Stimulated activated CD8-positive, alpha-beta memory T cell treated with anti-CD3 and anti-CD28 coated beads, Interleukin-12 subunit alpha, Interleukin-12 subunit beta, amount 100 ng/mL, for 24 hours (primary cell): ENCODE measurements around the gene ITSN1.
"Not testable (repeated sequence)": the region's sequence is repeated elsewhere in the genome, so short reads cannot be mapped to it uniquely, and the experiment has no call there.

Experiments
- DNase-seq: peaks from one replicate; pipeline ENCODE4 v3.0.0-alpha.2; 2020; ENCODE audit errors: extremely low read depth

ITSN1 gene

DNA sequence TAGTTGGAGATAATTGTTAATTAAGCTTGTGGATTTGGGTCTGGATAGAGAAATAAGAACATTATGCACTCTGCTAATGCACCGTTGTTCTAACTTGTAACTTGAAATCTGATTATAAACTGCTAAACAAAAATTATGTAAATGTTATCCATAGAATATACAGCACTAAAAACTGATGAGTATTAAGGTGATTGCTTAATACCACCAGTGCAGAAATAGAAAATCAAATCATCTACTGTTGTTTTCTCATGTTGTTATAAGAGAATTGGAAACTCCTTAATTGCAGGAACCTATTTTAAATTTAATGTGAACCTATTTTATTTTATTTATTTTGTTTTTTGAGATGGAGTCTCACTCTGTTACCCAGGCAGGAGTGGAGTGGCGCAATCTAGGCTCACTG is 125.7 kb downstream of the ITSN1 start:
- DNase-seq: no peak

DNA sequence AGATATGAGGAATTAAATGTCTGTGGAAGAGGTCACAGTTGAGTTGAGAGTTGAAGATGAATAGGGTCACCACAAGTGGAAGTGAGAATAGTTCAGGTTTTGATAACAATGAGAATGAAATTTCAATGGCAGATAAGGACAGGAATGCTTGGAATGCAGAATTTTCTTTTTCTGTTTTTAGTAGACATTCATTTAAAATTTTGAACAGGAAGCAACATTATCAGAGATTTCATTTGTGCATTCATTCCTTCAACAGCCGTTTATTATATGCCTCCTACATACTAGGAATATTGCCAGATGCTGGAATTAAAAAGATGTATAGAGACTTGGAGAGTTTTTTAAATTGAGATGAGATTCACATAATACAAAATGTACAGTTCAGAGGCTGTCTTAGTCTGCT is 126.8 kb downstream of the ITSN1 start:
- no peak for DNase-seq

DNA sequence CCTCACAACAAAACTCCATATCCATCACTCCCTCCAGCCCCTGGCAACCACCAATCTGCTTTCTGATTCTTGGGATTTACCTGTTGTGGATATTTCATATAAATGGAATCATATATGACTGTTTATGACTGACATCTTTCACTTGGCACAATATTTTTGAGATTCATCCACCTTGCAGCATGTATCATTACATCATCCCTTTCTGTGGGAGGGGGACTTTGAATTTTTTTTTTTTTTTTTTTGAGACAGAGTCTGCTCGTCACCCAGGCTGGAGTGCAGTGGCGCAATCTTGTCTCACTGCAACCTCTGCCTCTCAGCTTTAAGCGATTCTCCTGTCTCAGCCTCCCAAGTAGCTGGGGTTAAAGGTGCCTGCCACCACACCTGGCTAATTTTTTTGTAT is 128.2 kb downstream of the ITSN1 start:
- no peak for DNase-seq

DNA sequence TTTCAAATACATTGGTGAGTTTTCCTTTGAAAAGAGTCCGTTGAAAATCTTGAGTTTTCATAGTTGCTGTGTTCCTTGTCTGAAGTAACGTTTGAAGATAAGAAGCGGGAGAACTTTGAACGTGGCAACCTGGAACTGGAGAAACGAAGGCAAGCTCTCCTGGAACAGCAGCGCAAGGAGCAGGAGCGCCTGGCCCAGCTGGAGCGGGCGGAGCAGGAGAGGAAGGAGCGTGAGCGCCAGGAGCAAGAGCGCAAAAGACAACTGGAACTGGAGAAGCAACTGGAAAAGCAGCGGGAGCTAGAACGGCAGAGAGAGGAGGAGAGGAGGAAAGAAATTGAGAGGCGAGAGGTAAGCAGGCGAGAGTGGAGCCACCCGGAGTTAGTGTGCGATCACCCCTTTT is 129.7 kb downstream of the ITSN1 start:
- DNase-seq: no peak

DNA sequence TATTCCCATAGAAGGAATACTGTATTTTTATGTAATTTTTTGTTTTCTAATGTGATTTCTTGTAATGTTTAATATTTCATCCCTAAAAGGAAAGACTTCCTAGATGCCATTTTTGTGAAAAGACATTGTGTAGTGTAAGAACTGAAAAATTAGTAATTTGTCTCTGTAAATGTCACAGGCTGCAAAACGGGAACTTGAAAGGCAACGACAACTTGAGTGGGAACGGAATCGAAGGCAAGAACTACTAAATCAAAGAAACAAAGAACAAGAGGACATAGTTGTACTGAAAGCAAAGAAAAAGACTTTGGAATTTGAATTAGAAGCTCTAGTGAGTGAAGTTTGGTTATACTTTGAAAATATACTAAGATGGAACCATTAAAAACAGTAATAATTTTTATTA is 132.2 kb downstream of the ITSN1 start:
- no peak for DNase-seq

DNA sequence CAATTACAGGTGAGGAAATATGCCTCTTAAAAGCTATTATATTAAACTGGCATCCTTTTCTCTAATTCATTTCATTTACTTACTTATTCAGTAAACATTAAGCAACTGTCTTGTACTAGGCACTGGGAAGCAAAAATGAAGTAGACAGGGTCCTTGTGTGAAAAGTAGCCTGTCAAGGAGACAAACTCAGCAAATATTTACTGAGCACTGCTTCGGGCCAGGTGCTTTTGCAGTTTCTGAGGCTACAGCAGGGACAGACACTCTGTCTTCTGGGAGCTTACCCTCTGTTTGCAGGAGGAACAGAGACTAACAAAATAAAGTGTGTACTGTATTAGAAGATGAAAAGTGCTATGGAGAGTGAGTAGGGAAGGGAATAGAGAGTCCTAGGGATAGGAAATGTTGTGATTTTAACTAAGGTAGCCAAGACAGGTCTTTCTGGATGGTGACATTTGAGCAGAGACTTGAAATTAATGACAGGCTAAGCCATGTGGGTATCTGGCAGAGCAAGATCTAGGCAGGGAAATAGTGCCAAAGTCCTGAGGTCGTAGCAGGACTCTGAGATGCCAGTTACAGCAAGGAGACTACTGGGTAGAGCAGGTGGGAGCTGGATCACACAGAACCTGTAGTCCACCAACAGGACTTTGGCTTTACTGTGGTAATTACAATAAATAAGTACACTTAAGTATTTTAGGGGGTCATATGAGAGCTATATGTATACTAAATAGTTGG is 133.0 kb downstream of the ITSN1 start:
- no peak for DNase-seq

DNA sequence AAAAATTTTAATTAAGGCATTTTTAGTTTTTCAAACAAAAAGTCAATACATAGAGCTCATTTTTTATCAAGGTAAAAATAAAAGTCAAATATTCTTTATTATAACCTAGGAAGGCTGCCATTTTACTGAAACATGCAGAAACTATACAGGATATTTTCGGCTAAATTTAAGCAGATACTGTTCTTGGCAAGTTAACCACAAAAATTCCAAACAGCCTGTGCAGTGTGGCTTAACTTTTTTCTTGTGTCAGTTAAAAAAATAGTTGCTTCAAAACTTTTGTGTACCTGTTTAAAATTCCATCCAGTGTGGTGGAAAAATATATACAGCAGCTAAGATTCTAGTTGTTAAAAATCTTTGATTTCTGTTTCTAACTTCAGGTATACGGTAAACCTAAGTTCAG is 138.3 kb downstream of the ITSN1 start:
- no peak for DNase-seq

DNA sequence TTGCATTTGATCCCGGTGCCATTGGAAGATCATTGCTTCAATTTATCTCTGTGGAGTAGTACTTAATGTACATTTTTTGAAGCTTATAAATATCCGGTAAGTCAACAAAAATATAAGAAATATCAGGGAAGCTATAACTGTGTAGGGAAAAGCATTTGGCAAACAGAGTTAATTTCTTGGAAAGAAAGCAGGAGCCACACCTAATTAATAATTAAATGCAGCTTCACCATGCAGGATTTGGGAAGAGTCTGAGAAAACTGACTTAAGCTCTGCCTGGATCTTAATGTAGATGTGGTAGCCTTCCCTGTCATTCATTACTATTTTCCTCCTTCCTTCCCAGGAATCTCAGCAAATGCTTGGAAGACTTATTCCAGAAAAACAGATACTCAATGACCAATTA is 138.8 kb downstream of the ITSN1 start:
- no peak for DNase-seq

DNA sequence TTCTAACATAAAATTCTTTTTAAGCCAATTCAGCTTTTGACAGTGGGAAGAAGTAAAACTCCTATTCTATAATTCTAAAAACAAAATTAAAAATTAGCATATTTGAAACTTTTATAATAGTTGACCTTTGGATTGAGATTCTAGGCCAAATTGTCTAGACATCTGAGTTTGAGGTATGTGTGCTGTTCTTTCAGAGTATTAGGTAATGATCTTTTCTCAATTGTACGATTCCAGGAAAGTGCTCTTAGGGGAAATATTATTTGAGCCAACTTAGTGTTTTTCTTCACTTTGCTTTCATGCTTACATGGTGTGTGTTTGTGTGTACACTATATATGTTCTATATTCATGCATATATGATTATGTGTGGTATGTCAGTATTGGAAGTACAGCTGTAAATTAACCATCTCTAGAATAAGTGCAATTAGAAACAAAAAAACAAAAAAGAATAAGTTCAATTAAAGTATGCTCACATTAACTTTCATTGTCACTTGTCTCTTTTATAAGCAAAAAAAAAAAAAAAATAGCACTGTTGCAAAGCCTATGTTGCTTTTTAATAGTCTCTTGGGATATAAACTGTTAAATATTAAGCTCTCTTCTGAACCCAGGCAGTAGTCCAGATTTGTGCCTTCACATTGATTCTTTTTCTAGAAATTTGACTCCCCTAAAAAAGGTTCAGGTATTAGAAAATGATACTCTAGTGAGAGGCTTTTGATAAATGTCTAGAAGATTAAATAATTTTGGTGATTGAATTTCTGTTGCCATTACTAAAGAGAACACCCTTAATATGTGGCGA is 141.1 kb downstream of the ITSN1 start:
- DNase-seq: no peak

DNA sequence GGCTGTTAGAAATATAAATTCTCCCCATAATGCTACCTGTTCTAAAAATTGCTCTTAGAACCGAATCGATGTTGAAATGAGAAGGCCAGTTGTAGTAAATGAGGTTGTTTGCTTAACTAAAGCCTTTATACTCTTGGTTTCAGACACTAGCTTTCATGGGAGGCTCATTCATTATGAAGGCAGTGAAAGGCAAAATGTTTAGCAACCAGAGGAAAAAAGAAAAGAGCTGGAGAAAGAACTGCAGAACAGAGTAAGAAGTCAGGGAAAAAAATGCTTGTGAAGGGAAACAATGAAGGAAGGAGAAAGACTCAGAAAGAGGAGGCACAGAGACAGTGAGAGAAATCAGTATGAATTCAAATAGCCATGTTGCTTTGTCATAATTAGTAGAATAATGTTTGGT is 145.1 kb downstream of the ITSN1 start:
- no peak for DNase-seq

DNA sequence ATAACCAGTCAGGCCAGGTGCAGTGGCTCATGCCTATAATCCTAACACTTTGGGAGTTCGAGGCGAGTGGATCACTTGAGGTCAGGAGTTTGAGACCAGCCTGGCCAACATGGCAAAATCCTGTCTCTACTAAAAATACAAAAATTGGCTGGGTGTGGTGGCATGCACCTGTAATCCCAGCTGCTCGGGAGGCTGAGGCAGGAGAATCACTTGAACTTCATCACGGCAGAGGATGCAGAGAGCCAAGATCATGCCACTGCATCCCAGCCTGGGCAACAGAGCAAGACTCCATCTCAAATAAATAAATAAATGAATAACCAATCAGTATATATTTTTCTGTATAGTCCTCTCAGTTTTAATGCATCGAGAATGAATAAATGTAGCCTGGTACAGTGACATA is 146.1 kb downstream of the ITSN1 start:
- not testable (repeated sequence) for DNase-seq

DNA sequence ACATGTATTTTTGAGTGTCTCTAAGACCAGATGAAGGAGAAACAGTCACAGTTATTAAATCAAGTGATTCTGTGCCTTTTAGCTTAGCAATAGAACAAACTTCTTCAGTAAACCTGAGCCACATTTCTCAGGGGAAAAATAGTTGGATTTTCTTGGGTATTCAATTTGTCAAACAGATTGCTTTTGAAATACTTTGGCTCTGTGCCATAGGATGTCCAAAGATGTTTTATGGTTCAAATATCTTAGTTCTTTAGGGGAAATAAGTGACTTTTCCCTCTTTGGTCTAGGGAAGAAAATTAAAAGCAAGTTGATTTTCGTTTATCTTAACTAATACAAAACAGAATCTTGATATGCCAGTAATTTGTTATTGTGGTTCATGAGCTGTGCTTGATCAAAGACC is 147.4 kb downstream of the ITSN1 start:
- no peak for DNase-seq

DNA sequence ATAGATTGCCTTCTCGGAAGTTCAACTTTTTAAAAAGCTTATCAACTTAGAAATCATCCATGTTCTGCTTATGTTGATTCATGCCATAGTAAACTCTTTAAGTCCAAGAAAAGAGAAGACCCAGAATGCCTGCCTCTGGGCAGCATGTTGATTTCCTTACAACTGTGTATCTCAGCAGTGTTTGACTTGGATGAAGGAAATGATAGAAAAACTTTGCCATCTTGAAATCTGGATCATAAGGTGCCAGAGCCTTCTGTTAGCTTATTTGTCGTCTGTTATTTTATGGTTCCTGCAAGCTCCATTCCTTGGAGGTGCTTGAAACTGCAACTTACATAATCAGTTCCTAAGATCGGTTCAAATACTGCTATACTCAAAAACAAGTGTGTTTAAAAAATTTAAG is 148.8 kb downstream of the ITSN1 start:
- no peak for DNase-seq

DNA sequence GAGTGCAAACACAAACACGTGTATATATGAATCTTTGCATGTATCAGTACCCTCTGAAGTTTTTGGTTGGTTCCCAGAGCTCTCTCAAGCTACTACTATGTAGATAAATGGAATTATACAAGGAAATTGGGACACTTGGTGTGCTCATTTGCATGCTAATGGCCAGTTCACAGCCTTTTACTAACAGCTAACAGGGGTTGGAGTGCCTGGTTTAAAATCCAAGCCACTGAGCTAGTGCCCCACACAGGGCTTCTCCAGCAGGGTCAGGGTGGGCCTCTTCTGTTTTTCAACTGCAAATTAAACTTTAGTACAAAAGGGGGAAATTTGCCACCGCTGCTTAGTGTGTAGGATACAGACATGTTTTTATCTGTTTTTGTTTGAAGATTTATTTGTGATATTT is 152.3 kb downstream of the ITSN1 start:
- DNase-seq: no peak

DNA sequence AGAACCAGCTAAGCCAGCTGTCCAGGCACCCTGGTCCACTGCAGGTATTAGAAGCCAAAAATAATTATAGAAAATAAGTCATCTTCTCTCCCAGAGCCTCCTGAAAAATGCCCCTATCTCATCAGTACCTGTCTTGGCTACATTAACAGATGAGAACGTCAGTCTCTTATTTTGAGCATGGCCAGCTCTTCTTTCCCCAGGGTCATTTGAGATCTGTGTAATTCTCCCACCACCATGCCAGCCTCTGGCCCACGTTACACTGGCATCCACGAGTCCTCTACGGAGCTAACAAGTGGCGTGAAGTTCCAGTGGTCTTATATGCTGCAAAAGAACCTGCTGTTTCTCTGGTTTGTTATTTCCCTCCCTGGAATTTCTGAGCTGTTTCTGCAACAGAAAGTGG is 155.3 kb downstream of the ITSN1 start:
- no peak for DNase-seq

DNA sequence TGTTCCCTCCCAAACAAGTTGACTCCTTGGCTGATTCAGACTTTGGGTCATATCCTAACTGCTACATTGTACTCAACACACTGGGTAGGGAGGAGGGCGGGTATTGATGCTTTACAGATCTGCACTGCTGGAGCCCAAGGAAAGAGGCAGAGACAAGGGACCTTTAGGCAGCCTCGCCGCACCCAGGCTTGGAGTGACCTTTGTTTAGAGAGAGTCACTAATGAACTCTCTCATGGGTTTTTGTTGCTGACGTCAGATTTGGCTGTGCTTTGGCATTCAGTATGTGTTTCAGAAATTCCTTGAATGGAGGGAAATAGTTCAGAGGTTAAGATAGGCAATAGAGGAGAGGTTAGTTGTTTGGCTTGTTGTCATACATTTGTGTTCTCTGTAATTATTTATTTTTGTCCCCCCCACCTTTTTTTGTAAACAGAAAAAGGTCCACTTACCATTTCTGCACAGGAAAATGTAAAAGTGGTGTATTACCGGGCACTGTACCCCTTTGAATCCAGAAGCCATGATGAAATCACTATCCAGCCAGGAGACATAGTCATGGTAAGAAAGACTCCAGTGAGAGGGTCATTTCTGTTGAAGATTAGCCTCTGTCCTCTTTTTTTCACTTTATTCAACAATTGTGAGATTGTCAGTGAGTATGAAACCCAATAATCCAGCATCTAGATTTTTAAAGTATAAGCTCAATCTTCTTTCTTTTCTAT is 157.2 kb downstream of the ITSN1 start:
- no peak for DNase-seq

DNA sequence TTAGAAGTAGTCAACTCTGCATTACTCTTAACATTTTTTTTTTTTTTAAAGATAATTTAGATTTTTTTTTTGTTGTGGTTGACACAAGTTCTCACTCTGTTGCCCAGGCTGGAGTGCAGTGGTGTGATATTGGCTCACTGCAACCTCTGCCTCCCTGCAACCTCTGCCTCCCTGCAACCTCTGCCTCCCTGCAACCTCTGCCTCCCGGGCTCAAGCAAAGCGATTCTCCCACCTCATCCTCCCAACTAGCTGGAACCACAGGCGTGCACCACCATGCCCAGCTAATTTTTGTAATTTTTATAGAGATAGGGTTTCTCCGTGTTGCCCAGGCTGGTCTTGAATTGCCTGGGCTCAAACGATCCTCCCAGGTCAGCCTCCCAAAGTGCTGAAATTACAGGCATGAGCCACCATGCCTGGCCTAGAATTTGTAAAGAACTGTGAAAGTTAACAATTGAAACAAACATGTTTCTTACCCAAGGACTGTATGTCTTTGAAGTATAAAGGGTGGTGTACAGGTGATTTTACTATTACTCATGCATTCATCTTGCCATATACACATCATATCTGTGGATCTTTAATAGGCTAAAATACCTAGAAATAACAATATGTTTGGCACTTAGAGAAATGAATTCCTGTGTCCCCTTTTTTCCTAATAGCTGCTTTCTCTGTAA is 158.6 kb downstream of the ITSN1 start:
- no peak for DNase-seq

DNA sequence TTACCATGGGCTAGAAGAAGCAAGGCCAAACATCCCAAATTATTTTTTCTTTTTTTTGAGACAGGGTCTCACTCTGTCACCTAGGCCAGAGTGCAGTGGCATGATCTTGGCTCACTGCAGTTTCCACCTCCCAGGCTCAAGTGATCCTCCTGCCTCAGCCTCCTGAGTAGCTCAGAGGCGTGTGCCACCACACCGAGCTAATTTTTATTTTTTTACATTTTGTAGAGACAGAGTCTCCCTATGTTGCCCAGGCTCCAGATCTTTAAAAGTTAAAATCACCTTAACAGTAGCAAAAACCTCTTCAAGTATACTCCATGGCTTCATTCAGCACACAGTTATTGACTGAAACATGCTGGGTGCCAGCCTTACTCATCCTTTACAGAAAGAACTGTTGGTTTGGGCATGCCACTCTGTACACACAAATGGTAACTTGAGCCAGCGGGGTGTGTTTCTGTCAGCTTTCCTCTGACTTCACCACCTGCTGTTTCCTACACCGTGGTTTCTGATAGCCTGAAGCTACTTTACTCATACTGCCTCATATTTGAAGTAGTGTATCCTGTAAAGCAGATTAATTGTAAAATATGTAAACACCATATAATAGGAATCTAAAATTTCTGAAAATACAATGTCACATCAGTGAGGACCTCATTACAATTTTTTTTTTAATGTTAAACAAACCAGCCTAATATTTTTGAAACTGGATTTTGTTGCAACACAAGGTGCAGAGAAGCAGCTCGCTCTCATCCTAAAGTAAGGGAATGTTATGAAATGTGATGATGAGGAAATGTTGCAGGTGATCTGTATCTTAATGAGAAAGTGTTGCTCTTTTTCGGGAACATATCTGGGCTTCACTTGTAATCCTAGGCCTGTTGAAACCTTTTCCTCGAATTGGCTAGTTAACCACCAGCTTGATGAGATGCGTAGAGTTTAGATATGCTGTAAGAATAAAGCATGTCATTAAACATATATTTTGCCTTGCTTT is 159.4 kb downstream of the ITSN1 start:
- no peak for DNase-seq

DNA sequence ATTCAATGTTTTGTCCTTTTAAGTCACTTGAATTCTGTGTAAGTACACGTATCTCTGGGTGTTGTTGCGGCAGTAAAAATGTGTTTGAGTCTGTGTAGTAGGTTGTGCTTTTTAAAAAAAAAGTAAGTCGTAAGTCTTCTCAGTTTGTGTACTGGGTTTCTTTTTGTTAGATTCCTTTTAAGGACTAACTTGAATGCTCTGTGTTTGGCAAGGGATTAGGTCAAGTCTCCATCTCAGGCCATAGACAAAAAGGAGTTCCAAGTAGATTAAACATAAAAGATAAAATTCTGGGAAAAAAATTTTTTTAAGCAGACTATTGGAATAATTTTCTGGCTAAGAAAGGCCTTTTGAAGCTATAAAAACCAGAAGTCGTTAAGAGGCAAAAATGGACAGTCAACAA is 160.2 kb downstream of the ITSN1 start:
- no peak for DNase-seq

DNA sequence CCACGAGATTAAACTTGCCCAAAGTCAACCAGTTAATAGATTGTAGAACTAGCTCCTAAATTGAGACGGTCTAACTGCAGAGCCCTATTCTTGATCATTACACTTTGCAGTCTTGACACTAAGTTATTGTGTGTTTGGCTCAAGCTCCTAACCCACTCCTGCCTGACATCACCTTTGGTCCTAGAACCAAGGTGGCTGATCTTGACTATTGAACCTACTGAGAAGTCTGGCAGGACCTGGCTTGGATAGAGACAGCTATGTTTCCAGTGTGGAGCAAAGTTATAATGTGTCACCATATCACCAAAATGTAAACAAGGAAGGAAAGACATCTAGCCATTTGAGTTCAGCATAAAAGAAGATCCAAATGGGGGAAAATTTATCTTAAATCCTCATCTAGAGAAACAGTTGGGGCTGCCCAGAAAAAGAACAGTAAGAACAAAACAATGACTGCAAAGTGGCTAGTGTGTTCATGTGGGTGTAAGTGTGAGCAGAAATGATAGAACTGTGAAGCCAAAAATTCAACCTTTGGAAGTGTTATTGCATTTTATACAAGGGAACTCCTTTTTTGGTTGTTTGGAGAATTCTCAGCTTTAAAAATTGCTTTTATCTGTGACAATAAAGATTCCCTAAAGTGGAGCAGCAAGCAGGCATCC is 166.5 kb downstream of the ITSN1 start:
- DNase-seq: no peak

DNA sequence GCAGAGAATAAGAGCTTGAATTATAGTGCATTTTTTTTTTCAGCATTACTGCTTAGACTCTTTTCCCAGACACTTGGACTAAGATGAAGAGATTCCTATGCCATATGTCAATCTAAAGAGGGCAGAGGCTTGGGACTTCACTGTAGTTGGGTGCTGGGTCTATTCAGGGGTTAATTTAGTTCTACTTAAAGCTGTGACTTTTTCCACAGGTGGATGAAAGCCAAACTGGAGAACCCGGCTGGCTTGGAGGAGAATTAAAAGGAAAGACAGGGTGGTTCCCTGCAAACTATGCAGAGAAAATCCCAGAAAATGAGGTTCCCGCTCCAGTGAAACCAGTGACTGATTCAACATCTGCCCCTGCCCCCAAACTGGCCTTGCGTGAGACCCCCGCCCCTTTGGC is 168.5 kb downstream of the ITSN1 start:
- DNase-seq: no peak
